K562 (cell line): ENCODE measurements around the gene SCAMP2. TPM values are rescaled to one million over a fixed set of nuclear protein-coding genes. Genes with fewer than 3 reads are reported as not detected.

Experiments used
- ATF7 ChIP-seq: fragments of 450-650 bp; IDR thresholded peaks from 2 replicates; pipeline ENCODE4 v1.7.1; 2014; ENCODE audit warnings: mild to moderate bottlenecking, moderate library complexity
- BCOR ChIP-seq: fragments of 450-650 bp; IDR thresholded peaks from 2 replicates; pipeline ENCODE4 v1.6.1; 2016
- BHLHE40 ChIP-seq: IDR thresholded peaks from 2 replicates; pipeline ENCODE4 v1.6.1; 2011; ENCODE audit warnings: low read length, improper control_type of control experiment
- RBFOX2 ChIP-seq: fragments of 200-400 bp; formaldehyde crosslinking; IDR thresholded peaks from 2 replicates; pipeline ENCODE4 v1.6.1; 2017; ENCODE audit warnings: low read depth, mild to moderate bottlenecking, low read length, moderate library complexity
- SIN3A ChIP-seq, 2 experiments: fragments of 150-350 bp in 1 of 2; IDR thresholded peaks; 2 replicates each; pipeline ENCODE4 v1.6.1; 2011 to 2016; ENCODE audit warnings: borderline replicate concordance in 2 of 2, low read depth in 2 of 2, low read length in 2 of 2, mild to moderate bottlenecking in 2 of 2, moderate library complexity in 2 of 2; ENCODE audit not compliant: control insufficient read depth in 1 of 2
- YY1 ChIP-seq, 3 experiments: IDR thresholded peaks; 2 replicates each; pipeline ENCODE4 v1.6.1; 2011; ENCODE audit warnings: low read length in 2 of 3, mild to moderate bottlenecking in 2 of 3, moderate library complexity in 2 of 3, borderline replicate concordance in 1 of 3, control low read depth in 1 of 3, low read depth in 1 of 3; ENCODE audit not compliant: insufficient read depth in 3 of 3, insufficient replicate concordance in 2 of 3, control insufficient read depth in 1 of 3, insufficient read length in 1 of 3; ENCODE audit errors: extremely low read depth in 1 of 3
- ZNF766 ChIP-seq: fragments of 200-800 bp; sonication (Bioruptor generic); conservative IDR thresholded peaks from 2 replicates; pipeline ENCODE4 v1.6.1; 2016; ENCODE audit warnings: missing genetic modification characterization, missing compliant biosample characterization
- polyA plus RNA-seq, 8 experiments: library from polyadenylated mRNA; depleted of rRNA in 4 of 8; stranded (reverse) in 5 of 8; unstranded in 3 of 8; fragments of >200 nt; fragmentation: Nextera tagmentation in 2 of 8; fragmentation: Illumina TruSeq in 1 of 8; extraction: Ambion mirVana in 2 of 8; extraction: Trizol in 1 of 8; gene quantifications; 2 replicates each; pipeline versions ENCODE4 v1.2.1 to v1.2.3, GENCODE V29; 2011 to 2014; ENCODE audit warnings: inconsistent platforms in 1 of 8, missing spikeins in 1 of 8
- total RNA-seq, 7 experiments: library from RNA; depleted of rRNA in 6 of 7; stranded (reverse); fragments of >200 nt in 6 of 7; fragmentation: Illumina TruSeq in 2 of 7; extraction: Trizol in 2 of 7; gene quantifications; 2 replicates each; pipeline versions ENCODE4 v1.2.1 to v1.2.3, GENCODE V29; 2011 to 2021; ENCODE audit warnings: low replicate concordance in 1 of 7
- TF ChIP-seq, protein P1 (sequence below), 2 experiments: fragments of 450-650 bp; formaldehyde crosslinking in 1 of 2; IDR thresholded peaks; 2 replicates each; pipeline versions ENCODE4 v1.4.0 to v1.6.1; 2014 to 2020; ENCODE audit warnings: mild to moderate bottlenecking in 2 of 2, borderline replicate concordance in 1 of 2, low read depth in 1 of 2
- TF ChIP-seq, protein P2 (sequence below), 2 experiments: fragments of 450-650 bp; conservative IDR thresholded peaks; 2 replicates each; pipeline ENCODE4 v1.6.1; 2017; ENCODE audit warnings: mild to moderate bottlenecking in 2 of 2, moderate library complexity in 2 of 2
- TF ChIP-seq, protein P3 (sequence below): fragments of 450-650 bp; IDR thresholded peaks from 2 replicates; pipeline ENCODE4 v1.6.1; 2014; ENCODE audit warnings: low read depth, mild to moderate bottlenecking, moderate library complexity, borderline replicate concordance

Gene SCAMP2
- total and polyA plus RNA-seq, 9 of the 15 experiments (the other 6 are each of a cell fraction or from before 2014, with no cell fraction given): 5.9 to 61.1 (median 20.1) TPM

DNA sequence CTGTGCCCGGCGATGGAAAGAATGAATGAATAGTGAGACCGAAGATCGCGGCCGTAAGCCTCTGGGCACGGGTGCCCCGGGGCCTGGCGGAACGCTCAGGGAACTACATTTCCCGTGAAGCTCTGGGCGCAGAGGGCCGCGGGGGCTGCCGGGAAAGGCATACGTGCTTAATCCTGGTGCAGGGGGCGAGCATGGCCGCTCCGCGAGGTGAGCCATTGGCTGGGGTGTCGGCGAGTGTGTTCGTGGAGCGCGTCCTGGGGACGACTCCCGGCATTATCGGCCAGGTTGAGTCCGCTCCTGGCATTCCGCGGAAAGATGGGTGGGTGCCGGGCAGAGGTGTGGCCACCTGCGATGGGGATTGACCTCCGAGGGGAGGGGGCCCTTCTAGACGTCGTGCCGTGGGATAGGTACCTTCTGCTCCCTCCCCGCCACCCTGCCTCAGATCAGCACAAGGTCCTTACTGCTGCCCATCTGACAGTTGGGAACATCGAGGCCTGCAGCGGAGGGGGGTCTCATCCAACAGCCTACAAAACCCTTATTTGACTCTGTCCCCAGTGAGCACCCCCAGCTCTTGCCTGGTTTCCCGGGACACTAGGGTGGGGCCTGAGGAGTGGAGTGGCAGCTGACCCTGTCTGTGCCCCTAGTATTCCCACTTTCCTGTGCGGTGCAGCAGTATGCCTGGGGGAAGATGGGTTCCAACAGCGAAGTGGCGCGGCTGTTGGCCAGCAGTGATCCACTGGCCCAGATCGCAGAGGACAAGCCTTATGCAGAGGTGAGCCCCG lies 16.9 kb upstream of the SCAMP2 start, which contains the start of gene MPI (continued):
- TF ChIP-seq, protein P1, sequence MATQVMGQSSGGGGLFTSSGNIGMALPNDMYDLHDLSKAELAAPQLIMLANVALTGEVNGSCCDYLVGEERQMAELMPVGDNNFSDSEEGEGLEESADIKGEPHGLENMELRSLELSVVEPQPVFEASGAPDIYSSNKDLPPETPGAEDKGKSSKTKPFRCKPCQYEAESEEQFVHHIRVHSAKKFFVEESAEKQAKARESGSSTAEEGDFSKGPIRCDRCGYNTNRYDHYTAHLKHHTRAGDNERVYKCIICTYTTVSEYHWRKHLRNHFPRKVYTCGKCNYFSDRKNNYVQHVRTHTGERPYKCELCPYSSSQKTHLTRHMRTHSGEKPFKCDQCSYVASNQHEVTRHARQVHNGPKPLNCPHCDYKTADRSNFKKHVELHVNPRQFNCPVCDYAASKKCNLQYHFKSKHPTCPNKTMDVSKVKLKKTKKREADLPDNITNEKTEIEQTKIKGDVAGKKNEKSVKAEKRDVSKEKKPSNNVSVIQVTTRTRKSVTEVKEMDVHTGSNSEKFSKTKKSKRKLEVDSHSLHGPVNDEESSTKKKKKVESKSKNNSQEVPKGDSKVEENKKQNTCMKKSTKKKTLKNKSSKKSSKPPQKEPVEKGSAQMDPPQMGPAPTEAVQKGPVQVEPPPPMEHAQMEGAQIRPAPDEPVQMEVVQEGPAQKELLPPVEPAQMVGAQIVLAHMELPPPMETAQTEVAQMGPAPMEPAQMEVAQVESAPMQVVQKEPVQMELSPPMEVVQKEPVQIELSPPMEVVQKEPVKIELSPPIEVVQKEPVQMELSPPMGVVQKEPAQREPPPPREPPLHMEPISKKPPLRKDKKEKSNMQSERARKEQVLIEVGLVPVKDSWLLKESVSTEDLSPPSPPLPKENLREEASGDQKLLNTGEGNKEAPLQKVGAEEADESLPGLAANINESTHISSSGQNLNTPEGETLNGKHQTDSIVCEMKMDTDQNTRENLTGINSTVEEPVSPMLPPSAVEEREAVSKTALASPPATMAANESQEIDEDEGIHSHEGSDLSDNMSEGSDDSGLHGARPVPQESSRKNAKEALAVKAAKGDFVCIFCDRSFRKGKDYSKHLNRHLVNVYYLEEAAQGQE (IDR thresholded peaks at IDR 0.05; ENCODE audit: borderline replicate concordance): no peak
- TF ChIP-seq, protein P1 (CRISPR knock-in tag; IDR thresholded peaks at IDR 0.05; ENCODE audit: low read depth): 0 out of 2 replicates have a peak, but pooled peaks have one; percentile 41
- peak; percentile 89 to 96 (median 93) for TF ChIP-seq YY1 (IDR thresholded peaks at IDR 0.05; ENCODE audit: borderline replicate concordance in 1 of 3, control insufficient read depth in 1 of 3, extremely low read depth in 1 of 3, insufficient read depth in 3 of 3, insufficient read length in 1 of 3, insufficient replicate concordance in 2 of 3, low read depth in 1 of 3, low read length in 2 of 3)
- TF ChIP-seq BHLHE40: peak; percentile 50; the same call in 1 of the 2 replicates
- TF ChIP-seq ZNF766: peak; percentile 87
- TF ChIP-seq SIN3A (IDR thresholded peaks at IDR 0.05; ENCODE audit: borderline replicate concordance in 2 of 2, control insufficient read depth in 1 of 2, low read depth in 2 of 2, low read length in 2 of 2): peak in 1 of 2 experiments; percentile 75; a peak in 1 of 4 replicates
- TF ChIP-seq, protein P2, sequence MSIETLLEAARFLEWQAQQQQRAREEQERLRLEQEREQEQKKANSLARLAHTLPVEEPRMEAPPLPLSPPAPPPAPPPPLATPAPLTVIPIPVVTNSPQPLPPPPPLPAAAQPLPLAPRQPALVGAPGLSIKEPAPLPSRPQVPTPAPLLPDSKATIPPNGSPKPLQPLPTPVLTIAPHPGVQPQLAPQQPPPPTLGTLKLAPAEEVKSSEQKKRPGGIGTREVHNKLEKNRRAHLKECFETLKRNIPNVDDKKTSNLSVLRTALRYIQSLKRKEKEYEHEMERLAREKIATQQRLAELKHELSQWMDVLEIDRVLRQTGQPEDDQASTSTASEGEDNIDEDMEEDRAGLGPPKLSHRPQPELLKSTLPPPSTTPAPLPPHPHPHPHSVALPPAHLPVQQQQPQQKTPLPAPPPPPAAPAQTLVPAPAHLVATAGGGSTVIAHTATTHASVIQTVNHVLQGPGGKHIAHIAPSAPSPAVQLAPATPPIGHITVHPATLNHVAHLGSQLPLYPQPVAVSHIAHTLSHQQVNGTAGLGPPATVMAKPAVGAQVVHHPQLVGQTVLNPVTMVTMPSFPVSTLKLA (conservative IDR thresholded peaks at IDR 0.05): peak; percentile 62 to 85
- peak; percentile 96 for TF ChIP-seq RBFOX2
- TF ChIP-seq ATF7: peak; percentile 48
- TF ChIP-seq, protein P3, sequence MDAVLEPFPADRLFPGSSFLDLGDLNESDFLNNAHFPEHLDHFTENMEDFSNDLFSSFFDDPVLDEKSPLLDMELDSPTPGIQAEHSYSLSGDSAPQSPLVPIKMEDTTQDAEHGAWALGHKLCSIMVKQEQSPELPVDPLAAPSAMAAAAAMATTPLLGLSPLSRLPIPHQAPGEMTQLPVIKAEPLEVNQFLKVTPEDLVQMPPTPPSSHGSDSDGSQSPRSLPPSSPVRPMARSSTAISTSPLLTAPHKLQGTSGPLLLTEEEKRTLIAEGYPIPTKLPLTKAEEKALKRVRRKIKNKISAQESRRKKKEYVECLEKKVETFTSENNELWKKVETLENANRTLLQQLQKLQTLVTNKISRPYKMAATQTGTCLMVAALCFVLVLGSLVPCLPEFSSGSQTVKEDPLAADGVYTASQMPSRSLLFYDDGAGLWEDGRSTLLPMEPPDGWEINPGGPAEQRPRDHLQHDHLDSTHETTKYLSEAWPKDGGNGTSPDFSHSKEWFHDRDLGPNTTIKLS: peak; percentile 87
- peak; percentile 47; the same call in 1 of the 2 replicates for TF ChIP-seq BCOR
